K562 (cell line): ENCODE results near the gene LRRC15. TPM values are rescaled to one million over a fixed set of nuclear protein-coding genes. Genes with fewer than 3 reads are reported as not detected.

Experiments
- BHLHE40 ChIP-seq: IDR thresholded peaks from 2 replicates; pipeline ENCODE4 v1.6.1; 2011; ENCODE audit warnings: low read length, improper control_type of control experiment
- CEBPB ChIP-seq: fragments of 450-650 bp; IDR thresholded peaks from 2 replicates; pipeline ENCODE4 v1.6.1; 2016; ENCODE audit warnings: missing genetic modification characterization, missing compliant biosample characterization
- CREB1 ChIP-seq, 2 experiments: sonication (generic) in 1 of 2; formaldehyde crosslinking in 1 of 2; IDR thresholded peaks; 2 replicates each; pipeline versions ENCODE4 v1.6.1 to v1.8.0; 2012 to 2022; ENCODE audit warnings: inconsistent platforms in 1 of 2, mild to moderate bottlenecking in 1 of 2, missing genetic modification reagents in 1 of 2, moderate library complexity in 1 of 2
- GATA2 ChIP-seq: sonication (generic); formaldehyde crosslinking; IDR thresholded peaks from 2 replicates; pipeline ENCODE4 v1.4.0; 2020; ENCODE audit warnings: mild to moderate bottlenecking, missing genetic modification reagents
- GTF3C2 ChIP-seq: IDR thresholded peaks from 3 replicates; pipeline ENCODE4 v1.6.1; 2011; ENCODE audit warnings: borderline replicate concordance, mild to moderate bottlenecking, moderate library complexity; ENCODE audit not compliant: insufficient read length; ENCODE audit errors: extremely low read depth
- KDM4B ChIP-seq, 2 experiments: fragments of 450-650 bp in 1 of 2; sonication (generic) in 1 of 2; IDR thresholded peaks; 2 replicates each; pipeline ENCODE4 v1.6.1; 2016 to 2017; ENCODE audit warnings: borderline replicate concordance in 2 of 2, antibody characterized with exemption in 1 of 2, low read depth in 1 of 2, mild to moderate bottlenecking in 1 of 2
- MTA1 ChIP-seq: fragments of 450-650 bp; IDR thresholded peaks from 2 replicates; pipeline ENCODE4 v1.6.1; 2017; ENCODE audit warnings: borderline replicate concordance
- NFIX ChIP-seq: fragments of 250-450 bp; sonication (Bioruptor Pico); IDR thresholded peaks from 2 replicates; pipeline ENCODE4 v1.4.0; 2020; ENCODE audit warnings: low read depth, mild to moderate bottlenecking, moderate library complexity
- PTTG1 ChIP-seq: fragments of 450-650 bp; IDR thresholded peaks from 2 replicates; pipeline ENCODE4 v1.6.1; 2016; ENCODE audit warnings: low read depth, mild to moderate bottlenecking, missing genetic modification characterization, missing compliant biosample characterization
- RAD51 ChIP-seq: fragments of 450-650 bp; IDR thresholded peaks from 2 replicates; pipeline ENCODE4 v1.7.1; 2016; ENCODE audit warnings: low read depth, mild to moderate bottlenecking, borderline replicate concordance
- RBM39 ChIP-seq: fragments of 200-400 bp; formaldehyde crosslinking; optimal IDR thresholded peaks from 2 replicates; pipeline ENCODE3; 2018; ENCODE audit warnings: low read depth, low read length
- RFX5 ChIP-seq: IDR thresholded peaks from 2 replicates; pipeline ENCODE4 v1.6.1; 2011; ENCODE audit warnings: low read depth, mild to moderate bottlenecking, improper control_type of control experiment, low read length
- SMAD2 ChIP-seq: fragments of 150-350 bp; IDR thresholded peaks from 2 replicates; pipeline ENCODE4 v1.6.1; 2014; ENCODE audit warnings: low read depth, mild to moderate bottlenecking, low read length
- SRSF1 ChIP-seq: fragments of 200-400 bp; formaldehyde crosslinking; IDR thresholded peaks from 2 replicates; pipeline ENCODE4 v1.6.1; 2017; ENCODE audit warnings: mild to moderate bottlenecking, low read depth, low read length, moderate library complexity
- XRCC4 ChIP-seq: IDR thresholded peaks from one replicate; pipeline ENCODE4 v1.6.1; 2011; ENCODE audit not compliant: insufficient read depth, insufficient read length; ENCODE audit errors: extremely low read depth
- ZBTB5 ChIP-seq: fragments of 450-650 bp; IDR thresholded peaks from 2 replicates; pipeline ENCODE4 v1.6.1; 2017; ENCODE audit warnings: antibody characterized with exemption
- ZFX ChIP-seq: sonication (generic); formaldehyde crosslinking; IDR thresholded peaks from 2 replicates; pipeline ENCODE4 v1.8.0; 2022; ENCODE audit warnings: mild to moderate bottlenecking, missing genetic modification reagents, moderate library complexity
- ZKSCAN3 ChIP-seq: fragments of 250-450 bp; sonication (Bioruptor Pico); IDR thresholded peaks from 2 replicates; pipeline ENCODE4 v1.4.0; 2020
- ZNF124 ChIP-seq: sonication (generic); formaldehyde crosslinking; IDR thresholded peaks from 2 replicates; pipeline ENCODE4 v1.8.1; 2022; ENCODE audit warnings: missing genetic modification reagents
- ZNF280A ChIP-seq: fragments of 450-650 bp; IDR thresholded peaks from 2 replicates; pipeline ENCODE4 v1.6.1; 2018; ENCODE audit warnings: mild to moderate bottlenecking, low read depth; ENCODE audit not compliant: partially characterized antibody
- ZNF282 ChIP-seq: sonication (generic); formaldehyde crosslinking; IDR thresholded peaks from 2 replicates; pipeline ENCODE4 v1.8.1; 2023; ENCODE audit warnings: missing genetic modification reagents
- ZNF583 ChIP-seq: fragments of 250-450 bp; sonication (Bioruptor Pico); IDR thresholded peaks from 2 replicates; pipeline ENCODE4 v1.4.0; 2020
- ZNF644 ChIP-seq: fragments of 200-800 bp; sonication (Bioruptor generic); IDR thresholded peaks from 2 replicates; pipeline ENCODE4 v1.6.1; 2016; ENCODE audit warnings: low read depth, missing genetic modification characterization, missing compliant biosample characterization
- polyA plus RNA-seq, 8 experiments: library from polyadenylated mRNA; depleted of rRNA in 4 of 8; stranded (reverse) in 5 of 8; unstranded in 3 of 8; fragments of >200 nt; fragmentation: Nextera tagmentation in 2 of 8; fragmentation: Illumina TruSeq in 1 of 8; extraction: Ambion mirVana in 2 of 8; extraction: Trizol in 1 of 8; gene quantifications; 2 replicates each; pipeline versions ENCODE4 v1.2.1 to v1.2.3, GENCODE V29; 2011 to 2014; ENCODE audit warnings: inconsistent platforms in 1 of 8, missing spikeins in 1 of 8
- total RNA-seq, 7 experiments: library from RNA; depleted of rRNA in 6 of 7; stranded (reverse); fragments of >200 nt in 6 of 7; fragmentation: Illumina TruSeq in 2 of 7; extraction: Trizol in 2 of 7; gene quantifications; 2 replicates each; pipeline versions ENCODE4 v1.2.1 to v1.2.3, GENCODE V29; 2011 to 2021; ENCODE audit warnings: low replicate concordance in 1 of 7

LRRC15 gene
- total and polyA plus RNA-seq, 9 of the 15 experiments (the other 6 are each of a cell fraction or from before 2014, with no cell fraction given): not detected

- TF ChIP-seq RAD51: no peak
- 0 out of 2 replicates have a peak, but pooled peaks have one; percentile 10 for TF ChIP-seq CREB1 (IDR thresholded peaks at IDR 0.05)
- peak; percentile 75; the same call in 1 of the 2 replicates for TF ChIP-seq CREB1 (CRISPR knock-in tag; IDR thresholded peaks at IDR 0.05)
- TF ChIP-seq XRCC4: no peak
- TF ChIP-seq SMAD2: no peak
- no peak for TF ChIP-seq ZBTB5
- TF ChIP-seq CEBPB (tag): peak; percentile 90
- TF ChIP-seq MTA1: no peak
- no peak for TF ChIP-seq PTTG1 (tag)
- no peak for TF ChIP-seq ZKSCAN3 (CRISPR knock-in tag)
- no peak for TF ChIP-seq ZNF583
- TF ChIP-seq KDM4B (IDR thresholded peaks at IDR 0.05; ENCODE audit: borderline replicate concordance in 2 of 2, low read depth in 1 of 2): no peak
- no peak for TF ChIP-seq NFIX (CRISPR knock-in tag)
- TF ChIP-seq ZNF124 (CRISPR knock-in tag): no peak
- TF ChIP-seq GATA2 (CRISPR knock-in tag): no peak
- no peak; the same call in 1 of the 2 replicates for TF ChIP-seq BHLHE40
- no peak for TF ChIP-seq ZNF282 (CRISPR knock-in tag)
- TF ChIP-seq ZNF280A: no peak
- TF ChIP-seq SRSF1: no peak
- no peak for TF ChIP-seq RFX5
- no peak for TF ChIP-seq RBM39
- peak; percentile 75 for TF ChIP-seq ZFX (CRISPR knock-in tag)
- TF ChIP-seq GTF3C2: peak; percentile 48
- TF ChIP-seq ZNF644 (tag): no peak
These were observed 54.2 kb downstream of the LRRC15 start (continued) for GRCh38 chr3:194315088-194315964.
